ENCODE data around the gene TNFRSF19.
"Not testable (repeated sequence)": the region's sequence is repeated elsewhere in the genome, so short reads cannot be mapped to it uniquely, and the experiment has no call there.

Gene TNFRSF19

GRCh38 chr13:23570099-23570920 is at the start of gene TNFRSF19:
Gene TNFRSF19 (plus strand): TSS chr13:23570412. CDS start chr13:23590184, 19,772 bp downstream.
- no peak for DNase-seq

- not testable (repeated sequence) for DNase-seq
Observed at GRCh38 chr13:23529926-23530325, 40.3 kb upstream of the TNFRSF19 start.

GRCh38 chr13:23531446-23531845 is 38.8 kb upstream of the TNFRSF19 start:
- DNase-seq = no peak

- no peak for DNase-seq
Observed at GRCh38 chr13:23534090-23534489, 36.1 kb upstream of the TNFRSF19 start.

- DNase-seq = no peak
Observed at GRCh38 chr13:23541221-23541824, 28.9 kb upstream of the TNFRSF19 start.

GRCh38 chr13:23544668-23545067 is 25.5 kb upstream of the TNFRSF19 start:
- DNase-seq = no peak

GRCh38 chr13:23547000-23547590 is 23.1 kb upstream of the TNFRSF19 start:
- DNase-seq = no peak

- DNase-seq = no peak
Observed at GRCh38 chr13:23549724-23550123, 20.5 kb upstream of the TNFRSF19 start.

- no peak for DNase-seq
Observed at GRCh38 chr13:23550163-23550562, 20.0 kb upstream of the TNFRSF19 start.

- DNase-seq = no peak
Observed at GRCh38 chr13:23551213-23552008, 18.8 kb upstream of the TNFRSF19 start.

- DNase-seq = no peak
Observed at GRCh38 chr13:23552171-23552570, 18.0 kb upstream of the TNFRSF19 start.

- DNase-seq = no peak
Observed at GRCh38 chr13:23552661-23553060, 17.6 kb upstream of the TNFRSF19 start.

- DNase-seq = no peak
Observed at GRCh38 chr13:23554000-23554399, 16.2 kb upstream of the TNFRSF19 start.

- no peak for DNase-seq
Observed at GRCh38 chr13:23557043-23557442, 13.2 kb upstream of the TNFRSF19 start.

- DNase-seq = no peak
Observed at GRCh38 chr13:23557733-23558132, 12.5 kb upstream of the TNFRSF19 start.

- DNase-seq = no peak
Observed at GRCh38 chr13:23558675-23559536, 11.3 kb upstream of the TNFRSF19 start.

GRCh38 chr13:23560571-23561089 is 9.6 kb upstream of the TNFRSF19 start:
- DNase-seq = no peak

- DNase-seq = no peak
Observed at GRCh38 chr13:23561261-23561660, 9.0 kb upstream of the TNFRSF19 start.

- DNase-seq = no peak
Observed at GRCh38 chr13:23563085-23563845, 6.9 kb upstream of the TNFRSF19 start.

- DNase-seq = no peak
Observed at GRCh38 chr13:23567906-23568460, 2.2 kb upstream of the TNFRSF19 start.

- no peak for DNase-seq
Observed at GRCh38 chr13:23570921-23571315, 706 bp downstream of the TNFRSF19 start.
